Natural killer cell (primary cell): Measurements from ENCODE around the gene PAX6. TPM values are rescaled to one million over a fixed set of nuclear protein-coding genes. Genes with fewer than 3 reads are reported as not detected.

Experiments used
- ATAC-seq, 3 donors: fragments of 150-1000 bp in 2 of 3; fragments of 200-7000 bp in 1 of 3; cut with Tn5 transposase; 1 replicate in 1 of 3; 2 replicates in 2 of 3; pipeline ENCODE4 v1.10.0; 2021; ENCODE audit warnings: mild to moderate bottlenecking in 2 of 3, moderate library complexity in 2 of 3
- DNase-seq, 2 donors: peaks; one replicate each; pipeline versions ENCODE4 v3.0.0 to v3.0.0-alpha.2; 2013 to 2021; ENCODE audit warnings: mixed read lengths in 1 of 2
- H3K27ac ChIP-seq: one replicate; pipeline ENCODE4 v1.5.1; 2013; ENCODE audit warnings: mild to moderate bottlenecking, low read length
- H3K27me3 ChIP-seq: one replicate; pipeline ENCODE4 v1.6.1; 2013; ENCODE audit warnings: low read length; ENCODE audit not compliant: control insufficient read depth, insufficient read depth
- H3K36me3 ChIP-seq: one replicate; pipeline ENCODE4 v1.6.1; 2013; ENCODE audit warnings: low read length; ENCODE audit not compliant: control insufficient read depth, insufficient read depth
- H3K4me1 ChIP-seq: one replicate; pipeline ENCODE4 v1.6.1; 2013; ENCODE audit warnings: low read length; ENCODE audit not compliant: control insufficient read depth, insufficient read depth
- H3K4me3 ChIP-seq: one replicate; pipeline ENCODE4 v1.5.1; 2013; ENCODE audit warnings: low read length
- H3K9me3 ChIP-seq: one replicate; pipeline ENCODE4 v1.6.1; 2013; ENCODE audit warnings: low read length; ENCODE audit not compliant: control insufficient read depth, insufficient read depth
- H3K27ac Mint-ChIP-seq, 2 donors: one replicate each; pipeline ENCODE4 v1.8.0; 2022; ENCODE audit warnings: mild to moderate bottlenecking in 2 of 2, mixed read lengths in 2 of 2, moderate library complexity in 1 of 2
- H3K27me3 Mint-ChIP-seq, 2 donors: one replicate each; pipeline ENCODE4 v1.8.0; 2022; ENCODE audit warnings: low read depth in 2 of 2, mixed read lengths in 2 of 2
- H3K36me3 Mint-ChIP-seq: one replicate; pipeline ENCODE4 v1.8.0; 2022; ENCODE audit warnings: mixed read lengths
- H3K4me1 Mint-ChIP-seq, 2 donors: one replicate each; pipeline ENCODE4 v1.8.0; 2022; ENCODE audit warnings: mixed read lengths in 2 of 2
- H3K4me3 Mint-ChIP-seq: one replicate; pipeline ENCODE4 v1.8.0; 2022; ENCODE audit warnings: mild to moderate bottlenecking, moderate library complexity, mixed read lengths
- H3K9me3 Mint-ChIP-seq, 2 donors: one replicate each; pipeline ENCODE4 v1.8.0; 2022; ENCODE audit warnings: mixed read lengths in 2 of 2
- CTCF ChIP-seq: fragments of 200-600 bp; IDR thresholded peaks from one replicate; pipeline ENCODE4 v1.8.0; 2022; ENCODE audit warnings: antibody characterized with exemption
- WGBS: methylation state at CpG from one replicate; pipeline ENCODE4 v1.1.7; 2013; ENCODE audit warnings: missing lambda C conversion rate; ENCODE audit not compliant: insufficient coverage; 5-methylcytosine and 5-hydroxymethylcytosine counted together
- intact Hi-C: fragments of 100-400 bp; cut with micrococcal nuclease; formaldehyde crosslinking; loops from one replicate; pipeline ENCODE4 v1.14.2; 2022
- total RNA-seq, 4 donors: library from RNA; stranded (reverse); fragments of 120-200 nt in 1 of 4; gene quantifications; one replicate each; pipeline versions ENCODE4 v1.2.3 to v1.2.4, GENCODE V29; 2013 to 2022

PAX6 gene
- total RNA-seq, 3 donors from 2014 or later (not counting 1 experiment from before 2014, with no cell fraction given): not detected

- intact Hi-C loops: no loop called here
Measured at GRCh38 chr11:31809857-31810778, 1.0 kb downstream of the PAX6 start.

GRCh38 chr11:31809541-31809856, 1.6 kb downstream of the PAX6 start:
- H3K27me3 Mint-ChIP-seq: peaks cover 60 to 69% of the 10 kb centered on the region in 2 donors
- peaks cover 39 to 46% of the 10 kb centered on the region in 2 donors for H3K4me1 Mint-ChIP-seq
- Histone ChIP-seq H3K4me3 (no peak overlapping the region), H3K27me3 (peaks cover 85% of the 10 kb centered on the region), H3K9me3 (peaks cover 17% of the 10 kb centered on the region), H3K4me1 (peaks cover 57% of the 10 kb centered on the region), H3K36me3 (no peaks in the 10 kb centered on the region), H3K27ac (no peak overlapping the region)
- ATAC-seq (no peak), DNase-seq (no peak)
- WGBS: 17% methylated on average over 6 of the region's 6 CpGs
- H3K27ac Mint-ChIP-seq: no peak overlapping the region
- H3K36me3 Mint-ChIP-seq: peaks cover 21% of the 10 kb centered on the region
- intact Hi-C loops: no loop called here
- no peaks in the 10 kb centered on the region for H3K9me3 Mint-ChIP-seq
- TF ChIP-seq CTCF: no peak
- peak overlapping the region; percentile 87 for H3K4me3 Mint-ChIP-seq

More at GRCh38 chr11:31809857-31810778, 1.0 kb downstream of the PAX6 start:
- H3K4me1 Mint-ChIP-seq: peaks cover 39 to 48% of the 10 kb centered on the region in 2 donors
- peak overlapping the region; percentile 87 for H3K4me3 Mint-ChIP-seq
- no peak overlapping the region for H3K27ac ChIP-seq
- peak in 1 of 2 donors; percentile 26 for DNase-seq
- WGBS: 4% methylated on average over 91 of the region's 91 CpGs
- peaks cover 55% of the 10 kb centered on the region for H3K4me1 ChIP-seq
- no peak for TF ChIP-seq CTCF
- ATAC-seq: peak in 1 of 3 donors; percentile 23
- H3K36me3 Mint-ChIP-seq: peaks cover 19% of the 10 kb centered on the region
- no peak overlapping the region for H3K4me3 ChIP-seq
- no peaks in the 10 kb centered on the region for H3K36me3 ChIP-seq
- H3K9me3 Mint-ChIP-seq: no peaks in the 10 kb centered on the region
- peaks cover 14% of the 10 kb centered on the region for H3K9me3 ChIP-seq
- peaks cover 63 to 70% of the 10 kb centered on the region in 2 donors for H3K27me3 Mint-ChIP-seq
- H3K27ac Mint-ChIP-seq: peak overlapping the region in 1 of 2 donors; percentile 37
- H3K27me3 ChIP-seq: peaks cover 87% of the 10 kb centered on the region

- no peak for DNase-seq
- Histone ChIP-seq H3K27me3 (peaks cover 86% of the 10 kb centered on the region), H3K4me3 (no peak overlapping the region), H3K36me3 (no peaks in the 10 kb centered on the region), H3K4me1 (peaks cover 57% of the 10 kb centered on the region), H3K27ac (no peak overlapping the region), H3K9me3 (peaks cover 22% of the 10 kb centered on the region)
- ATAC-seq: no peak
- Mint-ChIP-seq H3K9me3 (no peaks in the 10 kb centered on the region), H3K27ac (no peak overlapping the region), H3K4me1 (peaks cover 44 to 50% of the 10 kb centered on the region in 2 donors), H3K27me3 (peaks cover 62 to 72% of the 10 kb centered on the region in 2 donors), H3K36me3 (peaks cover 27% of the 10 kb centered on the region), H3K4me3 (peak overlapping the region; percentile 87)
- WGBS: 10% methylated on average over 20 of the region's 21 CpGs
- no peak for TF ChIP-seq CTCF
- intact Hi-C loops: no loop called here
Measured at GRCh38 chr11:31808721-31809540, 2.2 kb downstream of the PAX6 start.
